Measurements from ENCODE around the gene DIP2C. TPM values are rescaled to one million over a fixed set of nuclear protein-coding genes. Genes with fewer than 3 reads are reported as not detected.

The DIP2C gene
- total and polyA plus RNA-seq, 2 donors from 2014 or later, result 6.2 to 22.6 TPM

GRCh38 chr10:555281-555680 is 134.2 kb downstream of the DIP2C start:
- Histone ChIP-seq H3K36me3 (ENCODE audit: control insufficient read depth in 2 of 3, insufficient read depth in 3 of 3, low read length in 3 of 3) (no peaks in the 10 kb centered on the region), H3K9me3 (ENCODE audit: control insufficient read depth in 2 of 3, insufficient read depth in 1 of 3, low read length in 3 of 3) (no peaks in the 10 kb centered on the region), H3K9ac (ENCODE audit: low read length in 3 of 3) (no peak overlapping the region), H3K27me3 (ENCODE audit: control insufficient read depth, insufficient read depth, low read length) (no peaks in the 10 kb centered on the region), H3K4me1 (ENCODE audit: control insufficient read depth in 2 of 3, insufficient read depth in 2 of 3, low read depth in 1 of 3, low read length in 3 of 3) (peaks cover 4 to 25% (median 15%) of the 10 kb centered on the region in 3 donors), H3K4me3 (ENCODE audit: low read length in 3 of 3) (no peak overlapping the region), H3K27ac (ENCODE audit: low read depth in 2 of 2, low read length in 2 of 2) (no peak overlapping the region)
- no peak for TF ChIP-seq CTCF (IDR thresholded peaks at IDR 0.05; ENCODE audit: borderline replicate concordance, extremely low read depth, insufficient read depth)
- no peak for DNase-seq
- no peak for FAIRE-seq
- intact Hi-C loops (cut with DNase I), result no loop called here

- intact Hi-C loops (cut with DNase I), result no loop called here
- DNase-seq (no peak), FAIRE-seq (no peak)
- Histone ChIP-seq H3K4me1 (ENCODE audit: control insufficient read depth in 2 of 3, insufficient read depth in 2 of 3, low read depth in 1 of 3, low read length in 3 of 3) (peaks cover 2 to 20% (median 8%) of the 10 kb centered on the region in 3 donors), H3K9ac (ENCODE audit: low read length in 3 of 3) (no peak overlapping the region), H3K36me3 (ENCODE audit: control insufficient read depth in 2 of 3, insufficient read depth in 3 of 3, low read length in 3 of 3) (no peaks in the 10 kb centered on the region), H3K4me3 (ENCODE audit: low read length in 3 of 3) (no peak overlapping the region), H3K27me3 (ENCODE audit: control insufficient read depth, insufficient read depth, low read length) (no peaks in the 10 kb centered on the region), H3K9me3 (ENCODE audit: control insufficient read depth in 2 of 3, insufficient read depth in 1 of 3, low read length in 3 of 3) (no peaks in the 10 kb centered on the region), H3K27ac (ENCODE audit: low read depth in 2 of 2, low read length in 2 of 2) (no peak overlapping the region)
- TF ChIP-seq CTCF (IDR thresholded peaks at IDR 0.05; ENCODE audit: borderline replicate concordance, extremely low read depth, insufficient read depth), result no peak
Measured at GRCh38 chr10:554182-554848, 135.2 kb downstream of the DIP2C start.

GRCh38 chr10:553233-553632 is 136.2 kb downstream of the DIP2C start:
- no peak for FAIRE-seq
- no peaks in the 10 kb centered on the region for H3K9me3 ChIP-seq (ENCODE audit: control insufficient read depth in 2 of 3, insufficient read depth in 1 of 3, low read length in 3 of 3)
- H3K9ac ChIP-seq (ENCODE audit: low read length in 3 of 3), result no peak overlapping the region
- TF ChIP-seq CTCF (IDR thresholded peaks at IDR 0.05; ENCODE audit: borderline replicate concordance, extremely low read depth, insufficient read depth), result no peak
- intact Hi-C loops (cut with DNase I), result no loop called here
- no peak overlapping the region for H3K27ac ChIP-seq (ENCODE audit: low read depth in 2 of 2, low read length in 2 of 2)
- H3K4me3 ChIP-seq (ENCODE audit: low read length in 3 of 3), result no peak overlapping the region
- peaks cover 2 to 18% (median 4%) of the 10 kb centered on the region in 3 donors for H3K4me1 ChIP-seq (ENCODE audit: control insufficient read depth in 2 of 3, insufficient read depth in 2 of 3, low read depth in 1 of 3, low read length in 3 of 3)
- no peaks in the 10 kb centered on the region for H3K36me3 ChIP-seq (ENCODE audit: control insufficient read depth in 2 of 3, insufficient read depth in 3 of 3, low read length in 3 of 3)
- DNase-seq, result no peak
- no peaks in the 10 kb centered on the region for H3K27me3 ChIP-seq (ENCODE audit: control insufficient read depth, insufficient read depth, low read length)

- no peak overlapping the region for H3K4me3 ChIP-seq (ENCODE audit: low read length in 3 of 3)
- no peak for DNase-seq
Measured at GRCh38 chr10:552679-553078, 136.8 kb downstream of the DIP2C start.

More at GRCh38 chr10:552679-553078, 136.8 kb downstream of the DIP2C start:
- Histone ChIP-seq H3K27ac (ENCODE audit: low read depth in 2 of 2, low read length in 2 of 2) (no peak overlapping the region), H3K9me3 (ENCODE audit: control insufficient read depth in 2 of 3, insufficient read depth in 1 of 3, low read length in 3 of 3) (no peaks in the 10 kb centered on the region), H3K4me1 (ENCODE audit: control insufficient read depth in 2 of 3, insufficient read depth in 2 of 3, low read depth in 1 of 3, low read length in 3 of 3) (peaks cover 0 to 15% (median 0%) of the 10 kb centered on the region in 3 donors), H3K27me3 (ENCODE audit: control insufficient read depth, insufficient read depth, low read length) (no peaks in the 10 kb centered on the region), H3K36me3 (ENCODE audit: control insufficient read depth in 2 of 3, insufficient read depth in 3 of 3, low read length in 3 of 3) (no peaks in the 10 kb centered on the region), H3K9ac (ENCODE audit: low read length in 3 of 3) (no peak overlapping the region)
- intact Hi-C loops (cut with DNase I), result no loop called here
- no peak for FAIRE-seq
- TF ChIP-seq CTCF (IDR thresholded peaks at IDR 0.05; ENCODE audit: borderline replicate concordance, extremely low read depth, insufficient read depth), result no peak

All from kidney (tissue), 14 donors.